ENCODE results near the gene UBE3D.
A peak's percentile ranks its signal among the peaks of the same experiment; 100 is the strongest.

UBE3D gene

DNA sequence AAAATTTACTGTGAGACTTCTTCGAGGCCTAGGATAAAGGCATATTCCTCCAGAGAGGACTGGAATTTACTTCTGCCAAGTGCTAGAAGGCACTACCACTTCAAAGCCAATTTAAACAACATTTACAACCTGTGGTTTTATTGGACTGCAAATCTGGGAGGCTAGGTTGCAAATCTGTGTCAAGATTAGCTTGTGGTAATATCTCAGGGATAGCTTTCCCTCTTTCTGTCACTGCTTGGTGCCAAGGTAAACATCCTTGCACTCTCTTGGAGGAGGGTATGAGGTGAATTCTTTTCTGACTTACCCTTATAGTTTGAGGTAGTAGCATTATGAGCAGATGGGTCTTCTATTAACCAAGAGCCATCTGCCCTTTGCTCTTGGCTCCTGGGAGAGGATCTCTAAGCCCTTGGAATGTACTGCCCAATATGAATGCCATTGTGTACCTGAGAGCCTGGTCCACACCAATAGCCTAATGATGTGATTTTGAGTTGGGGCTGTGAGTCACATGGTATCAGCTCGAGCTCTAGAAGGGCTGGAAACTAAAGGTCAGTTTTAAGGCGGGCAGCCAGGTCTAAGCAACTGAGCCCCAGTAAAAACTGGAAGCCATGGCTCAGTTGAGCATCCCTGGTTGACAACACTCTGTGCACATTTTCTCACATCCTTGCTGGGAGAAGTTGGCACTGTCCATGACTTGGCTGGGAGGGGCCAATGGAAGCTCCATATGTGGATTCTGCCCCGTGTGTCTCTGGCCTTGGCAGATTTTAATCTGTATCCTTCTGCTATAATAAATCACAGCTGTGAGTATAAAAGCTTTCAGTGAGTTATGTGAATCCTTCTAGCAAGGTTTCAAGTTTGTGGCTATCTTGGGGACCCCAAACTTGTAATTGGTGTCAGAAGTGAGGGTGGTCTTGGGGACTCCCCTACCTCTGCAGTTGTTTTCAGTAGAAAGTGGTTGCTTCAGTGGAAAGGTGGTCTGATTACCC lies 188.1 kb downstream of the UBE3D start (continued):
- TF ChIP-seq KLF1 (tag by site-specific recombination; IDR thresholded peaks at IDR 0.05) (no peak), ZNF174 (tag by site-specific recombination; IDR thresholded peaks at IDR 0.05) (no peak), ZBTB17 (tag by site-specific recombination; IDR thresholded peaks at IDR 0.05) (peak; percentile 53), ZNF692 (tag by site-specific recombination; IDR thresholded peaks at IDR 0.05) (peak; percentile 79), ZNF280C (tag by site-specific recombination; IDR thresholded peaks at IDR 0.05) (no peak), ZFP37 (tag by site-specific recombination; IDR thresholded peaks at IDR 0.05) (no peak), ZNF211 (tag by site-specific recombination; IDR thresholded peaks at IDR 0.05; ENCODE audit: low read depth) (no peak), ZBTB26 (tag by site-specific recombination; optimal IDR thresholded peaks at IDR 0.05) (no peak), SP3 (tag by site-specific recombination; IDR thresholded peaks at IDR 0.05) (no peak), ZNF544 (tag by site-specific recombination; IDR thresholded peaks at IDR 0.05) (no peak), YY1 (tag by site-specific recombination; IDR thresholded peaks at IDR 0.05) (no peak), OVOL3 (tag by site-specific recombination; IDR thresholded peaks at IDR 0.05) (peak; percentile 92), ZNF658 (tag by site-specific recombination; IDR thresholded peaks at IDR 0.05) (no peak), ZNF426 (tag by site-specific recombination; IDR thresholded peaks at IDR 0.05) (no peak), ZNF423 (tag by site-specific recombination; IDR thresholded peaks at IDR 0.05) (no peak), ZNF830 (tag by site-specific recombination; IDR thresholded peaks at IDR 0.05; ENCODE audit: low read depth) (no peak), REPIN1 (tag by site-specific recombination; IDR thresholded peaks at IDR 0.05; ENCODE audit: low read depth) (no peak), ZNF555 (tag by site-specific recombination; conservative IDR thresholded peaks at IDR 0.05) (no peak), PRDM10 (tag by site-specific recombination; IDR thresholded peaks at IDR 0.05) (0 out of 2 replicates have a peak, but pooled peaks have one; percentile 28), ZNF624 (tag by site-specific recombination; IDR thresholded peaks at IDR 0.05) (no peak), ZNF214 (tag by site-specific recombination; IDR thresholded peaks at IDR 0.05; ENCODE audit: borderline replicate concordance) (no peak), INSM2 (tag by site-specific recombination; IDR thresholded peaks at IDR 0.05) (no peak), ZNF707 (tag by site-specific recombination; IDR thresholded peaks at IDR 0.05) (no peak)
- TF ChIP-seq, protein P1, sequence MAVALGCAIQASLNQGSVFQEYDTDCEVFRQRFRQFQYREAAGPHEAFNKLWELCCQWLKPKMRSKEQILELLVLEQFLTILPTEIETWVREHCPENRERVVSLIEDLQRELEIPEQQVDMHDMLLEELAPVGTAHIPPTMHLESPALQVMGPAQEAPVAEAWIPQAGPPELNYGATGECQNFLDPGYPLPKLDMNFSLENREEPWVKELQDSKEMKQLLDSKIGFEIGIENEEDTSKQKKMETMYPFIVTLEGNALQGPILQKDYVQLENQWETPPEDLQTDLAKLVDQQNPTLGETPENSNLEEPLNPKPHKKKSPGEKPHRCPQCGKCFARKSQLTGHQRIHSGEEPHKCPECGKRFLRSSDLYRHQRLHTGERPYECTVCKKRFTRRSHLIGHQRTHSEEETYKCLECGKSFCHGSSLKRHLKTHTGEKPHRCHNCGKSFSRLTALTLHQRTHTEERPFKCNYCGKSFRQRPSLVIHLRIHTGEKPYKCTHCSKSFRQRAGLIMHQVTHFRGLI (tag by site-specific recombination; IDR thresholded peaks at IDR 0.05) = no peak
- TF ChIP-seq, protein P2, sequence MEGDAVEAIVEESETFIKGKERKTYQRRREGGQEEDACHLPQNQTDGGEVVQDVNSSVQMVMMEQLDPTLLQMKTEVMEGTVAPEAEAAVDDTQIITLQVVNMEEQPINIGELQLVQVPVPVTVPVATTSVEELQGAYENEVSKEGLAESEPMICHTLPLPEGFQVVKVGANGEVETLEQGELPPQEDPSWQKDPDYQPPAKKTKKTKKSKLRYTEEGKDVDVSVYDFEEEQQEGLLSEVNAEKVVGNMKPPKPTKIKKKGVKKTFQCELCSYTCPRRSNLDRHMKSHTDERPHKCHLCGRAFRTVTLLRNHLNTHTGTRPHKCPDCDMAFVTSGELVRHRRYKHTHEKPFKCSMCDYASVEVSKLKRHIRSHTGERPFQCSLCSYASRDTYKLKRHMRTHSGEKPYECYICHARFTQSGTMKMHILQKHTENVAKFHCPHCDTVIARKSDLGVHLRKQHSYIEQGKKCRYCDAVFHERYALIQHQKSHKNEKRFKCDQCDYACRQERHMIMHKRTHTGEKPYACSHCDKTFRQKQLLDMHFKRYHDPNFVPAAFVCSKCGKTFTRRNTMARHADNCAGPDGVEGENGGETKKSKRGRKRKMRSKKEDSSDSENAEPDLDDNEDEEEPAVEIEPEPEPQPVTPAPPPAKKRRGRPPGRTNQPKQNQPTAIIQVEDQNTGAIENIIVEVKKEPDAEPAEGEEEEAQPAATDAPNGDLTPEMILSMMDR (tag by site-specific recombination; IDR thresholded peaks at IDR 0.05) = no peak

All from HEK293 (cell line).